Medulla oblongata (tissue), 1 donor: ENCODE measurements around the gene ACTR1B.
"Not testable (repeated sequence)": the region's sequence is repeated elsewhere in the genome, so short reads cannot be mapped to it uniquely, and the experiment has no call there.

Experiments
- DNase-seq: peaks from one replicate; pipeline ENCODE4 v3.0.0-alpha.2; 2015; ENCODE audit errors: extremely low spot score

The ACTR1B gene

DNA sequence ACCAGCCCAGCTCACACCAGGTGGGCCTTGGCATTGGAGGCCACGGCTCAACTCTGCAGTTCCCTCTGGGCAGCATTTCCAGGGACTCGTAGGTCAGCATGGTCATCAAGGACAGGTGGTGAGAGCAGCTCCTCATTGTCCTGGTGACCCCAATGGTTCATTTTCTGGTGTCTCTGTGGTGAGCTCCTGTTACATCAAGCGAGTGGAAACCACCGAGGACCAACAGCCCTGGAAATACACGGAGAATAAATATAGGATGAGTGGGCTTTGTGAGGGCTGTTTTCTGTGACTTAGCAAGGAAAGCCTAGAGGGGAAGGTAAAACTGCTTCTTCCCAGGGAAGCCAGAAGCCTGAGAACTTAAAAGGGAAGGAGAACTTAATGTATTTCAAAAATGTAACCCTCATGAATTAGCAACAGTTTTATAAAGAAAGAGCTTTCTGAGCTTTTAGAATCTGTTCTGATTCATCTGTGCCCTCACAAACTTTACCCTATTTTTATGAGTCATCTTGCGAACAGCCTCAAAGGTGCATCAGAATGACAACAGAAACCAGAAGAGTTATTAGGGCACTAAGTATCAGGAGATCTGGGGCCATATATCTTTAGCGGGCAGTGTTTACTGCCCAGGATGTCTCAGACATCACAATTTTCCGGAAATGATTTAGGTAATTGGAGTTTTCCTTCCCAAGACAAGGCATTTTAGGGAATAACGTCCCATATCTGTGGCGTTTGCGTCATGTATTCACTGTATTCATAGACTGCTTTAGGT lies 24.4 kb upstream of the ACTR1B start:
- no peak for DNase-seq

GRCh38 chr2:97687235-97687634 lies 23.4 kb upstream of the ACTR1B start:
- not testable (repeated sequence) for DNase-seq

DNA sequence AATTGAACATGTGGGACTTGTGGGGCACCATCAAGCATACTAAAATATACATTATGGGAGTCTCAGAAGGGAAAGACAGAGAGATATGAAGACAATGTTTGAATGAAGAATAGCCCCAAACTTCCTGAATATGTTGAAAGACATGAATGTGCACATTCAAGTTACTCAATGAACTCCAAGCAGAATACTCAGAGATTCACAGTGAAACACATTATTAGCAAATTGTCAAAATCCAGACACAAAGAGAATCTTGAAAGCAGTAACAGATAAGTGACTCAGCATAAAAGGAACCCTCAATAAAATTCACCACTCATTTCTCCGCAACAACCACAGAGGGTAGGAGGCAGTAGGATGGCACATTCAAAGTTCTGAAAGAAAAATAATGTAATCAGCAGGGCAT lies 14.5 kb upstream of the ACTR1B start:
- DNase-seq: no peak

DNA sequence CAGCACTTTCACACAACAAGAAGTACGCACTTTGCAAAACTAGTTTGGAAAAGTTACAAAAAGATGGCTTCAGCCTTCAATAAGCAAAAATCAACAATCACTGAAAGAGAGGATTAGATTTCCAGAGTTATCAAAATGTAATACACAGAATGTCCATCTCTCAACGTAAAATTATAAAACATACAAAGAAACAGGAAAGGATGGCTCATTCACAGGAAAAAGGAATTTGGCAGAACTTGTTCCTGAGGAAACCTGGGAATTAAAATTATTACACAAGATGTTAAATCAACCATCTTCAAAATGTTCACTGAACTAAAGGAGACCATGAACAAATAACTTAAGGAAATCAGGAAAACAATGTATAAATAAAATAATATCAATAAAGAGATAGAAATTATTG lies 13.6 kb upstream of the ACTR1B start:
- no peak for DNase-seq

- no peak for DNase-seq
These were observed 12.8 kb upstream of the ACTR1B start for GRCh38 chr2:97676620-97677019.

- no peak for DNase-seq
These were observed 11.7 kb upstream of the ACTR1B start for GRCh38 chr2:97675430-97676113.

DNA sequence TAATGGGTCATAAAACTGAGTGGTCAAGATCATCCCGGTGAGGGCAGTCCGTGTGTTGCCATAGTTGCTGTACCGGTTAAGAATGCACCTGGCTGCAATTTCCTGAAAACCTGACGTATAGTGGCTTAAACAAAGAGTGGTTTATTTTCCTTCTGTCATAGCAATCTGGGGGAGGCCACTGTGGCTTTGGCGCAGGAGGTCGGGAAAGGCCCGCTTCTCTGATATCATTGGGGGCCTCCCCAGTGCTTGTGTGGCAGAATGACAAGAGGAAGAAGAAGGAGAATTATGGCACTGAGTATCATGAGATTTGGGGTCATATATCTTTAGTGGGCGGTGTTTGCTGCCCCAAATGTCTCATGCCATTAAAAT lies 10.1 kb upstream of the ACTR1B start:
- no peak for DNase-seq

DNA sequence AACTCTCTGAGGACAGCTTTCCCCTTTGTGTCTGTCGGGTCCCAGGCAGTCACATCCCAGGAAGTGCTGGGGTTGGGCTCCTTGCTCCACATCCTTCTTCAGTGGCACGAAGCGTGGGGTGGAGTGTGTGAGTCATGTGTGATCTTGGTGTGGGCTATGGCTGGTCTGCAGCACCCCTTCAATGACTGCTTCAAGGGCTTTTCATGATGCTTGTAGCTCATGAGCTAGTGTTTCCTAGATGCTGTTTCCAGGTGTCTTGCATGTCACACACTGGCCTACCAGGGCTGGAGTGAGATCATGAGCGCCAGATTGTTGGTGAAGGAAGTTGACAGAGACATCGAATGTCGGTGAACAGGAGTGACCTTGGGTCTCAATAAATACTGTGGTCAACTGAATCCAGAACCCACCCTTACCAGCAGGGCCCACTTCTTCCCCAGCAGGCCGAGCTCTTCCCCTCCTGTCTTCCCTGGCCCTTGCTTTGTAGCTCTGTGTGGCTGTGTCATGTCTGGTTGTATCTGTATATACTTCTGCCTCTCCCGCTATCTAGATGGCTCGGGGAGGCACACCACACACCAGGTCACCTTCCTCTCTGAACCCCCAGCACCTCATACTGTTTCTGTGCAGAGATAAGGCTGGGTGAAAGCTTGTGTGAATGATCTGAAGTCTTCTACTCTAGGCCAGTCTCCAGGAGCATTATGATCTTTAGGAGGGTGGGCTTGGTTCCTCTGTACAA lies 9.5 kb upstream of the ACTR1B start:
- DNase-seq: no peak

DNA sequence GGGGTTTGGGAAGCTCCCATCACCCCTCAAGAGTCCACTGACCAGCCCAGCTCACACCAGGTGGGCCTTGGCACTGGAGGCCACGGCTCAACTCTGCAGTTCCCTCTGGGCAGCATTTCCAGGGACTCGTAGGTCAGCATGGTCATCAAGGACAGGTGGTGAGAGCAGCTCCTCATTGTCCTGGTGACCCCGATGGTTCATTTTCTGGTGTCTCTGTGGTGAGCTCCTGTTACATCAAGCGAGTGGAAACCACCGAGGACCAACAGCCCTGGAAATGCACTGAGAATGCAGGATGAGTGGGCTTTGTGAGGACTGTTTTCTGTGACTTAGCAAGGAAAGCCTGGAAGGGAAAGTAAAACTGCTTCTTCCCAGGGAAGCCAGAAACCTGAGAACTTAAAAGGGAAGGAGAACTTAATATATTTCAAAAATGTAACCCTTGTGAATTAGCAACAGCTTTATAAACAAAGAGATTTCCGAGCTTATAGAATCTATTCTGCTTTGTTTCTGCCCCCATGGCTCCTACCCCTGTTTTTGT lies 8.8 kb upstream of the ACTR1B start:
- DNase-seq: not testable (repeated sequence)

GRCh38 chr2:97671526-97671925 lies 7.7 kb upstream of the ACTR1B start:
- DNase-seq: no peak

DNA sequence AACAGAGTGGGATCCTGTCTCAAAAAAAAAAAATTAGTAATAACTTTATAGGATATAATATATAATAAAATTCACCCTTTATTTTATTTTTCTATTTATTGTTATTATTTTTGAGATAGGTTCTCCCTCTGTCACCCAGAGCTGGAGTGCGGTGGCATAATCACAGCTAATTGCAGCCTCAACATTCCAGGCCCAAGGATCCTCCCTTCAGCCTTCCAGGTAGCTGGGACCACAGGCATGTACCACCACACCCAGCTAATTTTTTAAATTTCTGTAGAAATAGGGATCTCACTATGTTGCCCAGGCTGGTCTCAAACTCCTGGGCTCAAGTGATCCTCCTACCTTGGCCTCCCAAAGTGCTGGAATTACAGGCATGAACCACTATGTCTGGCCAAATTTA lies 6.6 kb upstream of the ACTR1B start:
- no peak for DNase-seq

- DNase-seq: no peak
These were observed 5.6 kb upstream of the ACTR1B start, which contains the start of gene C2orf92 for GRCh38 chr2:97669448-97669847. Gene C2orf92 (plus strand): TSS chr2:97669713. CDS start chr2:97669789, 76 bp downstream.

- DNase-seq: peak; percentile 17
These were observed 759 bp upstream of the ACTR1B start for GRCh38 chr2:97664636-97664970.

DNA sequence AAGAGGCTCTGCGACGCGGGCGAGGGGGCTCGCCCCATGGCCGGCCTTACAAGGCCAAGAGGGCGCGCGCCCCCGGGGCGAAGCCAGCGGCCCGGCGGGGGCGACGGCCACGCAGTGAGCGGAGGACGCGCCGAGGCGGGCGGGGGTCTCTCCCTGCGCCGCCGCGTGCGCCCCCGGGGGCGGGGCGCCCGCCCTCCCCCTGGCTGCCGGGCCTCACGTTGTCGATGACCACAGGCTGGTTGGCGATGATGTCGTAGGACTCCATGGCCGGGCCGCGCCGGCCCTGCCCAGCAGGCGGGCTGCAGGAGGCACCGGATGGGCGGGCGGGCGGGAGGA lies 250 bp downstream of the ACTR1B start:
- DNase-seq: no peak

DNA sequence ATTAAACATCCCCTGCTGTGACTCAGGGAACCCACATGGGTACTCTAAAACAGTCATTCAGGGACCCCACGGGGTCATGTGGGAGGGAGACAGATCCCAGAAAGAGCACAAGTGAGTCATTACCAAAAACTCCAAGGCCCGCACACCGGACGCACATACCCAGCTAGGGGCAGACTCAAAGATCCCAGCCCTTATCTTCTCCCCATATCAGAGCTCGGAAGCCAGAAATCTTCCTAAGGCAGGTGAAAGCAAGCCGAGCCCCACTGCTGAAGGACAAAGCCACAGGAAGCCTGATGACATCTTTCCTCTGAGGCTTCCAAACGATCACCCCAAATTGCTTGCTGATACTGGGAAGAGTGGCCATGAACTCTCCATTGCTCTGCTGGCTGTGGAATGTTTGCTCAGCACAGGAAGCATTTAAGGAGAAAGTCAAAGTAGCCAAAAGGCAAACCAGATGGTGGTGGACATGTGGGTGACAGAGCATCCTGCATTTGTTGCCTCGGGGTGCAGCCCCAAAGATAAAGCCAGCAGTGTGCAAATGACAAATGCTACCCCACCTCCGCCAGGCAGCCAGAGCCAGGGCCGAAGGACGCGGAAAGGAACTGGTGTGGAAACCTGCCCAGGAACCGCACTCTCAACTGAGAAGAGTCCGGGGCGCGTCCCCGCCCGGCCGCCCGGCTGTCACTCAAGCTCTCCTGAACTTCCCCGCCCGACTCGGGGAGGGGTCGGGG lies 784 bp downstream of the ACTR1B start:
- peak; percentile 72 for DNase-seq

DNA sequence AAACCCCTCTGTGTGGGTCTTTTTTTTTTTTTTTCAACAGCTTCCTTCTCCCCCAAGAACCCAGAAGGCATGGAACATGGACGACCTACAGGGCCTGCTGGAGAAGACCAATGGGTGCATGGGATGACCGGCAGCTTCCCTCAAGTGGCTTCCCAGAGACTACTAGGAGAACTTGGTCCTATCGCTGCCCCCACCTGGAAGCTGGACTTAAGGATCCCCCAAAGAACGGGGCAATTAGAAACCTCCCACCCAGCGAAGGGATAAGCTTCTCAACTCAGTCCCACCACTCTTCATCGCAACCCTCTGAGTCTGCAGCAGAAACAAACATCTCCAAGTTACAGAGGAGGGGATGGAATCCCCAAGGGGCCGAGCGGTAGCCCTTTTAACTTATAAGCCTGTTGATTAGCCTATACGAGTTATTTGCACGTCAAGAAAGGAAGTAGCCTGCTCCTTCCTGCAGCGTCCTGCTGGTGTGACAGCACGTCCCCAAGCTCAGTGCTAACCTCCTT lies 1.4 kb downstream of the ACTR1B start:
- DNase-seq: peak; percentile 23

DNA sequence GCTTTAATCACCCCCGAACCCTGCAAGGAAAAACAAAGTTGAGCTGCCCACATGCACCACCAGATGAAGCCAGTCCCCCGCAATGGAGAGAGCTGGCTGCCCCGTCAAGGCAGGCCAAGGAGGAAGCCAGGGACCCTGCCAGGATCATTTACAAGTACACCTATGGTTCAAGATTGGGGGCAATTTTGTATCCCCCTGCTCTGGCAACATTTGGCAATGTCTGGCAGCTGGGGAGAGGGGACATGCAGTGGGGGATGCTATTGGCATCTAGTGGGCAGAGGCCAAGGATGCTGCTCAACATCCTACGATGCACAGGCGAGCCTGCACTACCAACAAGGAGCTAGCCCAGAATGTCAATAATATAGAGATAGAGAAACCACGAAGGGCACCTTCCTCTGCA lies 1.9 kb downstream of the ACTR1B start:
- DNase-seq: no peak

DNA sequence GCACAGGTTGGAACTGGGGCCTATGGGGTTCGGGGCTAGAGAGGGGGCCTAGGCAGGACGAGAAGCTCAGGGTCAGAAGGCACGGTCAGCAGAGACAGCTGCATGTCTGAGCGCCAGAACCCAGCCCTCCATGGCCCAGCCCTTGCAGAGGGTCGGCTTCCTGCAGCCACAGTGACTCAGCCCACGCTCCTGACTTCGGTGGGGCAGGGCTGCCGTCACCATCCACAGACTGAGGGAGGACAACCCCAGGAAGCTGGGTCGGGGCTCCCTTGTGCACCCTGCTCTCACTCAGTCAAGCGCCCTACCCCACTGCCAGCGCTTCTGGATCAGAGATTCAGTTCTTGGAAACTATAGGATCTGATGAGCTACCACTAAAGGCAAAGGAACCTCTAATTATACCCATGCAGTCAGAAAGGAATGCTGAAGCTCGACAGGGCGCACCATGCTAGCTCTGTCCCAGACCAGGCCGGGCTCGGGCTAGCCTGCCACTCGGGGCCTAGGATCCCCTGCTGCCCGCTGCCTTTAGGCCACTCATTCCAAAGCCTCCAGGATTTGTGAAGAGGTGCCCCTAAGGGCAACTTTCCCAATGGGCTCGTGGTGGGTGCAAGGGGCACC lies 3.0 kb downstream of the ACTR1B start:
- DNase-seq: no peak

DNA sequence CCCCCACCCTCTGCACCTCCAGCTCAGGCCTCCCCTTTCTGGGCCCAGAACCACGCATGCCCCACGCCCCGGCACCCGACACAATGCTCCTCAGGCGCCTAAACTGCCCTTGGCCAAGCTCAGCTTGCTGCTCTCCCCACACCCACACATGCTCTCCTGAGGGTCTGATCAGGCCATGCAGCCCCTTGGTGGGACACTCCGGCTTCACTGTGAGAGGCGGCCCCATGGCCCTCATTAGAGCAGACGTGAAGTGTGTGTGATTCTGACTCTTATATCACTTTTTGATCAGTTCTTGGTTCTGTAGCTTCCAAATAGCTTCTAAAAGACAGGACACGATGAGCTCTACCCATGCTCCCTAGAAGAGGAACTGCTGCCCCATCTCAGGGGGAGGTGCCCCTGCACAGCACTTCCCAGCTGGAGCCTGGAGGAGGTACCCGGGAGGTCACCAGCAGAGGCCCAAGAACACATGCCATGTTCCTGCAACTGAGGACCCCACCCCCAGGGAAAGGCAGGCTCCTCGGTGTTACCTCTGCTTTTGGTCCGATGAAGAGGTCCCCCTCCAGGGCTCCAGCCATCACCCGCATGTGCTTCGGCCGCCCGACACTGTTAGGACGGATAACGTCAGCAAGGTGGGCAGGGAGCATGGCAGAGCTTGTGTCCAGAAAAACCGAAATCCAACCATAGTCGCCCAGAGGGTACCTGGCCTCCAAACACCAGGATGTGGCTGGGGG lies 3.6 kb downstream of the ACTR1B start:
- no peak for DNase-seq

GRCh38 chr2:97659256-97660043 lies 4.4 kb downstream of the ACTR1B start:
- no peak for DNase-seq
